DOHH2 (cell line): ENCODE data around the gene SELENON.
A peak's percentile ranks its signal among the peaks of the same experiment; 100 is the strongest.

Experiments
- H3F3A ChIP-seq: fragments of 200-600 bp; sonication (generic), shearing (Covaris generic); 2 replicates; pipeline ENCODE4 v1.6.0; 2016; ENCODE audit warnings: antibody characterized with exemption, mild to moderate bottlenecking; ENCODE audit not compliant: control insufficient read depth, insufficient read depth
- H3K27ac ChIP-seq: fragments of 200-600 bp; sonication (generic); 2 replicates; pipeline ENCODE4 v1.5.1; 2014; ENCODE audit warnings: low read depth, mild to moderate bottlenecking, low read length, moderate library complexity
- H3K27me3 ChIP-seq: fragments of 200-600 bp; sonication (generic); 2 replicates; pipeline ENCODE4 v1.6.1; 2014; ENCODE audit warnings: mild to moderate bottlenecking, low read length, mixed read lengths; ENCODE audit not compliant: control insufficient read depth
- H3K36me3 ChIP-seq: fragments of 200-600 bp; sonication (generic); 2 replicates; pipeline ENCODE4 v1.6.1; 2014; ENCODE audit warnings: mild to moderate bottlenecking, low read length, moderate library complexity, mixed read lengths; ENCODE audit not compliant: control insufficient read depth
- H3K4me1 ChIP-seq: fragments of 200-600 bp; sonication (generic); 2 replicates; pipeline ENCODE4 v1.6.1; 2014; ENCODE audit warnings: mild to moderate bottlenecking, low read length, mixed read lengths; ENCODE audit not compliant: control insufficient read depth
- H3K4me2 ChIP-seq: fragments of 200-600 bp; sonication (generic); 2 replicates; pipeline ENCODE4 v1.6.0; 2014; ENCODE audit warnings: mild to moderate bottlenecking, low read length, moderate library complexity
- H3K4me3 ChIP-seq: fragments of 200-600 bp; sonication (generic); 2 replicates; pipeline ENCODE4 v1.5.1; 2014; ENCODE audit warnings: mild to moderate bottlenecking, low read length, mixed read lengths
- H3K79me2 ChIP-seq: fragments of 200-600 bp; sonication (generic); 2 replicates; pipeline ENCODE4 v1.6.1; 2014; ENCODE audit warnings: mild to moderate bottlenecking, low read length, mixed read lengths; ENCODE audit not compliant: control insufficient read depth
- H3K9me2 ChIP-seq: fragments of 200-600 bp; sonication (generic); replicated peaks from 2 replicates; pipeline ENCODE4 v1.6.1; 2014; ENCODE audit warnings: mild to moderate bottlenecking, low read length, mixed read lengths; ENCODE audit not compliant: control insufficient read depth
- H3K9me3 ChIP-seq: fragments of 200-600 bp; sonication (generic); 2 replicates; pipeline ENCODE4 v1.6.1; 2014; ENCODE audit warnings: antibody characterized with exemption, low read length, mixed read lengths; ENCODE audit not compliant: control insufficient read depth, insufficient read depth
- H4K20me1 ChIP-seq: fragments of 200-600 bp; sonication (generic); 2 replicates; pipeline ENCODE4 v1.6.0; 2014; ENCODE audit warnings: low read depth, mild to moderate bottlenecking, antibody characterized with exemption, low read length, moderate library complexity; ENCODE audit not compliant: control insufficient read depth, insufficient read depth
- CTCF ChIP-seq: fragments of 200-600 bp; sonication (generic); IDR thresholded peaks from one replicate; pipeline ENCODE4 v1.5.1; 2014; ENCODE audit warnings: antibody characterized with exemption, mild to moderate bottlenecking, low read depth, low read length; ENCODE audit not compliant: poor library complexity, severe bottlenecking
- EZH2phosphoT487 ChIP-seq: fragments of 200-600 bp; sonication (generic); IDR thresholded peaks from 2 replicates; pipeline ENCODE4 v1.6.1; 2017; ENCODE audit warnings: borderline replicate concordance, mild to moderate bottlenecking, antibody characterized with exemption, low read length, moderate library complexity, mixed read lengths

SELENON gene

GRCh38 chr1:25858906-25859789, 59.2 kb downstream of the SELENON start, which contains the start of gene AUNIP:
AUNIP (minus strand) TSS chr1:25859457; CDS start chr1:25859357, 100 bp downstream.
- no peaks in the 10 kb centered on the region for H3K9me3 ChIP-seq
- no peaks in the 10 kb centered on the region for H3F3A ChIP-seq
- no peaks in the 10 kb centered on the region for H3K27me3 ChIP-seq
- H3K79me2 ChIP-seq, result peaks cover 51% of the 10 kb centered on the region
- no peak for TF ChIP-seq EZH2phosphoT487
- no peak for TF ChIP-seq CTCF
- no peaks in the 10 kb centered on the region for H3K9me2 ChIP-seq
- H3K36me3 ChIP-seq, result no peaks in the 10 kb centered on the region
- peak within 1 kb of the TSS; percentile 81 for H3K4me3 ChIP-seq
- H3K4me1 ChIP-seq, result peaks cover 27% of the 10 kb centered on the region
- peak within 1 kb of the TSS; percentile 53 for H3K27ac ChIP-seq
- H3K4me2 ChIP-seq, result peak within 1 kb of the TSS; percentile 74
- H4K20me1 ChIP-seq, result no peaks in the 10 kb centered on the region

- Histone ChIP-seq H3K9me2 (no peaks in the 10 kb centered on the region), H3K27ac (no peak overlapping the region), H3K27me3 (no peaks in the 10 kb centered on the region), H3K4me3 (peak overlapping the region; percentile 81), H3F3A (no peaks in the 10 kb centered on the region), H3K79me2 (peaks cover 28% of the 10 kb centered on the region), H3K9me3 (no peaks in the 10 kb centered on the region), H3K4me2 (peak overlapping the region; percentile 74), H3K4me1 (peaks cover 27% of the 10 kb centered on the region), H4K20me1 (no peaks in the 10 kb centered on the region), H3K36me3 (no peaks in the 10 kb centered on the region)
- TF ChIP-seq EZH2phosphoT487 (no peak), CTCF (no peak)
Observed at GRCh38 chr1:25861316-25862286, 61.6 kb downstream of the SELENON start.

- H3K4me1 ChIP-seq, result peaks cover 27% of the 10 kb centered on the region
- no peak overlapping the region for H3K4me3 ChIP-seq
- no peaks in the 10 kb centered on the region for H3K9me3 ChIP-seq
- no peaks in the 10 kb centered on the region for H4K20me1 ChIP-seq
- TF ChIP-seq CTCF (no peak), EZH2phosphoT487 (no peak)
- H3K9me2 ChIP-seq, result no peaks in the 10 kb centered on the region
- H3K4me2 ChIP-seq, result no peak overlapping the region
- H3K27me3 ChIP-seq, result no peaks in the 10 kb centered on the region
- H3F3A ChIP-seq, result no peaks in the 10 kb centered on the region
- H3K36me3 ChIP-seq, result no peaks in the 10 kb centered on the region
- H3K27ac ChIP-seq, result no peak overlapping the region
- peaks cover 15% of the 10 kb centered on the region for H3K79me2 ChIP-seq
Observed at GRCh38 chr1:25862785-25863485, 62.9 kb downstream of the SELENON start.
